OCI-LY7 (cell line): ENCODE data around the gene UBTD2. TPM values are rescaled to one million over a fixed set of nuclear protein-coding genes. Genes with fewer than 3 reads are reported as not detected.
"Not testable (repeated sequence)": the region's sequence is repeated elsewhere in the genome, so short reads cannot be mapped to it uniquely, and the experiment has no call there.

ENCODE experiments used
- BruUV-seq: library from RNA; stranded (reverse); fragments of 400-500 nt; replicated peaks from 2 replicates; lab custom pipeline; 2021; lab: Mats Ljungman, UMichigan
- CTCF ChIA-PET: fragments of 300-600 bp; sonication (Branson Sonifier 250); formaldehyde crosslinking; loops from one replicate; lab custom pipeline; 2022; ENCODE audit warnings: antibody characterized with exemption; ENCODE audit not compliant: unreplicated experiment; lab: Charles Lee
- POLR2A ChIA-PET: fragments of 300-600 bp; sonication (Branson Sonifier 250); formaldehyde crosslinking; loops from one replicate; lab custom pipeline; 2022; ENCODE audit warnings: antibody characterized with exemption; lab: Charles Lee
- DNase-seq: peaks from one replicate; pipeline ENCODE4 v3.0.0-alpha.2; 2015; ENCODE audit warnings: low spot score
- H2AFZ ChIP-seq: fragments of 200-600 bp; sonication (generic), shearing (Covaris generic); 2 replicates; pipeline ENCODE4 v1.6.1; 2014; ENCODE audit warnings: mild to moderate bottlenecking, antibody characterized with exemption, low read length, moderate library complexity
- H3K27ac ChIP-seq: fragments of 200-600 bp; sonication (generic); 2 replicates; pipeline ENCODE4 v1.5.1; 2014; ENCODE audit warnings: mixed run types, low read depth, mild to moderate bottlenecking, moderate library complexity, low read length, inconsistent platforms; ENCODE audit not compliant: poor library complexity, severe bottlenecking
- H3K36me3 ChIP-seq: fragments of 200-600 bp; sonication (generic); 2 replicates; pipeline ENCODE4 v1.6.1; 2014; ENCODE audit warnings: mild to moderate bottlenecking, antibody characterized with exemption, low read length, moderate library complexity, mixed read lengths; ENCODE audit not compliant: insufficient read depth
- H3K4me1 ChIP-seq: fragments of 200-600 bp; sonication (generic); 2 replicates; pipeline ENCODE4 v1.5.1; 2014; ENCODE audit warnings: mild to moderate bottlenecking, low read length; ENCODE audit not compliant: insufficient read depth, poor library complexity, severe bottlenecking
- H3K4me2 ChIP-seq: fragments of 200-600 bp; sonication (generic); 2 replicates; pipeline ENCODE4 v1.6.1; 2014; ENCODE audit warnings: mild to moderate bottlenecking, low read length
- H3K4me3 ChIP-seq: fragments of 200-600 bp; sonication (generic); 2 replicates; pipeline ENCODE4 v1.5.1; 2014; ENCODE audit warnings: mild to moderate bottlenecking, low read depth, low read length; ENCODE audit not compliant: poor library complexity, severe bottlenecking
- H3K79me2 ChIP-seq: fragments of 200-600 bp; sonication (generic); 2 replicates; pipeline ENCODE4 v1.6.1; 2016; ENCODE audit warnings: low read depth, mild to moderate bottlenecking, low read length, moderate library complexity, mixed read lengths; ENCODE audit not compliant: insufficient read depth
- H3K9me2 ChIP-seq: fragments of 200-600 bp; sonication (generic); 2 replicates; pipeline ENCODE4 v1.6.1; 2016; ENCODE audit warnings: mild to moderate bottlenecking, low read length, mixed read lengths; ENCODE audit not compliant: insufficient read depth
- H3K9me3 ChIP-seq: fragments of 200-600 bp; sonication (generic); 2 replicates; pipeline ENCODE4 v1.6.1; 2014; ENCODE audit warnings: mild to moderate bottlenecking, mixed run types, low read length, mixed read lengths
- H4K20me1 ChIP-seq: fragments of 200-600 bp; sonication (generic); 2 replicates; pipeline ENCODE4 v1.6.1; 2014; ENCODE audit warnings: mild to moderate bottlenecking, antibody characterized with exemption, low read length, moderate library complexity, mixed read lengths; ENCODE audit not compliant: insufficient read depth
- EZH2phosphoT487 ChIP-seq: fragments of 200-600 bp; sonication (generic); IDR thresholded peaks from 2 replicates; pipeline ENCODE4 v1.6.1; 2018; ENCODE audit warnings: low read depth, borderline replicate concordance, mild to moderate bottlenecking, mixed run types, antibody characterized with exemption, low read length, moderate library complexity, mixed read lengths
- intact Hi-C: fragments of 100-400 bp; cut with micrococcal nuclease; formaldehyde crosslinking; loops from one replicate; pipeline ENCODE4 v1.10.0; 2022; ENCODE audit not compliant: unreplicated experiment
- total RNA-seq, 2 experiments: library from RNA; depleted of rRNA in 1 of 2; stranded (reverse); fragments of >200 nt in 1 of 2; shearing (Covaris generic) in 1 of 2; gene quantifications; 2 replicates each; pipeline ENCODE4 v1.2.3, GENCODE V29; 2014 to 2022
- TF ChIP-seq, protein P1 (sequence below): fragments of 200-600 bp; sonication (generic); conservative IDR thresholded peaks from 2 replicates; pipeline ENCODE4 v1.5.1; 2014; ENCODE audit warnings: mild to moderate bottlenecking, antibody characterized with exemption, low read length, moderate library complexity, mixed read lengths

Gene UBTD2
- total RNA-seq, 2 experiments from 2014 or later, result 16.0 to 19.8 TPM

DNA sequence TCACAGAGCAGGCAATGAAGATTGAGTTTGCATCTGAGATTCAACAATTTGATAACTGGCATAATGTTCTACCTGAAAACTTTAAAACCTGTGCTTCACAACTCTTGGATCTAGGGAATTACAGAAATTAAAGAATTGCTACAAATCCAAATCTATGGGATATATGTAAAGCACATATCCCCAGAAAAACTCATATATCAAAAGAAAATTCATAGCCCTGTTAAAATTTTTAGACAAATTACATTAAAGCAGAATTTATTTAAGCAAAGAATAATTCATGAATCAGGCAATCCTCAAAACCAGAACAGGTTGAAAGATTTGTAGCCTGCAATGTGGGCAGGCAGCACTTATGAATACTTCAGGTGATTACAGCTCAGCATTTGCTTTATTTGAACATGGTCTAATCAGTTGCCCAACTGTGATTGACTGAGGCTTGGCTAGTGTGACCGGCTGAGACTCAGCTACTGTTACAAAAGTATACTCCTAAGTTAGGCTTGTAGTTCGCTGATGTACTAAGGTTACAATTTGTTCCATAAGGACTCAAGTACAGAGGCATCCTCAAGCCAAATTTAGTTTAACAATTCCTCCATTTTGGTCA, 10.3 kb upstream of the UBTD2 start:
- no peaks in the 10 kb centered on the region; the same call in 1 of the 2 replicates for H4K20me1 ChIP-seq
- H3K4me2 ChIP-seq, result no peak overlapping the region
- no peak overlapping the region for H3K4me3 ChIP-seq
- no peaks in the 10 kb centered on the region for H3K9me2 ChIP-seq
- no peak overlapping the region for H2AFZ ChIP-seq
- no peaks in the 10 kb centered on the region for H3K79me2 ChIP-seq
- no peak overlapping the region for H3K27ac ChIP-seq
- DNase-seq, result no peak
- ChIA-PET CTCF (interaction anchor here (1.0 kb wide), 1 partner anchor 105 kb away, joined by 5 read pairs; no protein-coding TSS in a partner anchor), POLR2A (interaction anchor here (0.5 to 1.0 kb wide), 3 partner anchors 9 to 717 kb away, joined by 3 to 5 read pairs (median 3); no protein-coding TSS in a partner anchor)
- no peaks in the 10 kb centered on the region for H3K36me3 ChIP-seq
- intact Hi-C loops, result loop anchor here (2.0 to 5.0 kb wide), 2 partner anchors 187 to 382 kb away; no protein-coding TSS in a partner anchor
- TF ChIP-seq EZH2phosphoT487, result no peak
- TF ChIP-seq, protein P1, sequence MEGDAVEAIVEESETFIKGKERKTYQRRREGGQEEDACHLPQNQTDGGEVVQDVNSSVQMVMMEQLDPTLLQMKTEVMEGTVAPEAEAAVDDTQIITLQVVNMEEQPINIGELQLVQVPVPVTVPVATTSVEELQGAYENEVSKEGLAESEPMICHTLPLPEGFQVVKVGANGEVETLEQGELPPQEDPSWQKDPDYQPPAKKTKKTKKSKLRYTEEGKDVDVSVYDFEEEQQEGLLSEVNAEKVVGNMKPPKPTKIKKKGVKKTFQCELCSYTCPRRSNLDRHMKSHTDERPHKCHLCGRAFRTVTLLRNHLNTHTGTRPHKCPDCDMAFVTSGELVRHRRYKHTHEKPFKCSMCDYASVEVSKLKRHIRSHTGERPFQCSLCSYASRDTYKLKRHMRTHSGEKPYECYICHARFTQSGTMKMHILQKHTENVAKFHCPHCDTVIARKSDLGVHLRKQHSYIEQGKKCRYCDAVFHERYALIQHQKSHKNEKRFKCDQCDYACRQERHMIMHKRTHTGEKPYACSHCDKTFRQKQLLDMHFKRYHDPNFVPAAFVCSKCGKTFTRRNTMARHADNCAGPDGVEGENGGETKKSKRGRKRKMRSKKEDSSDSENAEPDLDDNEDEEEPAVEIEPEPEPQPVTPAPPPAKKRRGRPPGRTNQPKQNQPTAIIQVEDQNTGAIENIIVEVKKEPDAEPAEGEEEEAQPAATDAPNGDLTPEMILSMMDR, result peak; percentile 37; the same call in 1 of the 2 replicates
- H3K9me3 ChIP-seq, result no peaks in the 10 kb centered on the region
- no TSS peak for BruUV-seq
- no peaks in the 10 kb centered on the region for H3K4me1 ChIP-seq

DNA sequence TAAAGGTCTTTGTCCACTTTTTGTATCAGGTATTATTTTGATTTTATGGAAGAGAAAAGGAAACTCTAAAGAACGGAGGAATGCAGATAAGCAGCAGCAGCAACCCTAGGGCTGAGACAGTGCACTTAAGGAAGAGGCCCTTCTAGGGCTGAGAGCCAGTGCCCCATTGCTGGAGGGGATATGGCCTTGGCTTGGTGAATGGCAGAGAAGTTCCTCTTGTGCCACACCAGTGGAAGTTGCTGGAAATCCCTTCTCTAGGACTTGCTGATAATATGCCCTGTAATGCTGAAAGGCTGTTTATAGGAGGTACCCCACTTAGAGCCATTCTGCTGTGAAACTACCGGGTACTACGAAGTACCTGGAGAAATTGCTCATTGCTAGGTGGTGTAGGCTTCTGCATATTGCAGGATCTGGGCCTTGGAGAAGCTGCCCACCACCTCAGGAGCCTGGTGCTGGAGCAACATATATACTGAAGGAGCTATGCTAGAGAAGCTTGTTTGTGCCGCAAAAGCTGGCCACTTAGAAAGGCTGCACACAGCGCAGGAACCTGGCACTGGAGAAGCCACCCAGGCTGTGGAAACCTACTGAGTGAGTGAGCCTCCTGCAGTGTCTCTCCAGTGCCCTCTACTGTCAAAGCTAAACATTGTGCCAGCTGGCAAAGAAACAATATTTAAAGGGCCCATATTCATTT, 9.6 kb upstream of the UBTD2 start:
- Histone ChIP-seq H3K79me2 (no peaks in the 10 kb centered on the region), H3K4me2 (no peak overlapping the region), H3K36me3 (no peaks in the 10 kb centered on the region), H3K27ac (no peak overlapping the region), H4K20me1 (no peaks in the 10 kb centered on the region; the same call in 1 of the 2 replicates), H3K4me3 (no peak overlapping the region), H3K4me1 (no peaks in the 10 kb centered on the region), H3K9me3 (no peaks in the 10 kb centered on the region), H2AFZ (no peak overlapping the region), H3K9me2 (no peaks in the 10 kb centered on the region)
- CTCF ChIA-PET, result interaction anchor here (1.0 kb wide), 1 partner anchor 104 kb away, joined by 5 read pairs; no protein-coding TSS in a partner anchor
- POLR2A ChIA-PET, result interaction anchor here (0.6 to 1.4 kb wide), 5 partner anchors 8 to 331 kb away, joined by 3 to 4 read pairs (median 3); no protein-coding TSS in a partner anchor
- BruUV-seq, result no TSS peak
- TF ChIP-seq, protein P1, result peak; percentile 97
- no peak for TF ChIP-seq EZH2phosphoT487
- peak; percentile 77 for DNase-seq
- intact Hi-C loops, result loop anchor here (2.0 to 5.0 kb wide), 2 partner anchors 186 to 381 kb away; no protein-coding TSS in a partner anchor

DNA sequence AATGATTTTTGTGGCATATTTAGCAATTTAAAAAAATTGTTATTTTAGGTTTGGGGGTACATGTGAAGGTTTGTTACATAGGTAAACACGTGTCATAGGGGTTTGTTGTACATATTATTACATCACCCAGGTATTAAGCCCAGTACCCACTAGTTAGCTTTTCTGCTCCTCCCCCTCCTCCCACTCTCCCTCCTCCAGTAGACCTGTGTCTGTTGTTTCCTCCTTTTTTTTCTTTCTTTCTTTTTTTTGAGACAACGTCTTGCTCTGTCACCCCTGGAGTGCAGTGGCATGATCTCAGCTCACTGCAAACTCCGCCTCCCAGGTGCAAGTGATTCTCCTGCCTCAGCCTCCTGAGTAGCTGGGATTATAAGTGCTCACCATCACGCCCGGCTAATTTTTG, 8.3 kb upstream of the UBTD2 start:
- not testable (repeated sequence) for H3K9me2 ChIP-seq, H3K27ac ChIP-seq, H3K4me1 ChIP-seq, H3K36me3 ChIP-seq, H3K79me2 ChIP-seq, BruUV-seq, H2AFZ ChIP-seq, H3K4me2 ChIP-seq, DNase-seq, H3K9me3 ChIP-seq, H3K4me3 ChIP-seq, H4K20me1 ChIP-seq
- intact Hi-C loops, result loop anchor here (2.0 to 5.0 kb wide), 2 partner anchors 185 to 380 kb away; no protein-coding TSS in a partner anchor
- ChIA-PET POLR2A (interaction anchor here (0.6 to 1.4 kb wide), 6 partner anchors 9 to 182 kb away, joined by 3 to 5 read pairs (median 4); no protein-coding TSS in a partner anchor), CTCF (interaction anchor here (2.4 kb wide), 1 partner anchor 103 kb away, joined by 7 read pairs; the partner anchor contains the start of gene STK10)
